GM19239 (cell line): Measurements from ENCODE around the gene METRNL.
A peak's percentile ranks its signal among the peaks of the same experiment; 100 is the strongest.
"Not testable (repeated sequence)": the region's sequence is repeated elsewhere in the genome, so short reads cannot be mapped to it uniquely, and the experiment has no call there.

ENCODE experiments used
- DNase-seq: peaks from one replicate; pipeline ENCODE4 v3.0.0; 2011; ENCODE audit warnings: low spot score; ENCODE audit not compliant: insufficient read length
- FAIRE-seq: peaks from 2 replicates; lab custom pipeline; 2011; peaks lifted over from hg19 to GRCh38; lab: Jason Lieb, UNC

METRNL gene, protein sequence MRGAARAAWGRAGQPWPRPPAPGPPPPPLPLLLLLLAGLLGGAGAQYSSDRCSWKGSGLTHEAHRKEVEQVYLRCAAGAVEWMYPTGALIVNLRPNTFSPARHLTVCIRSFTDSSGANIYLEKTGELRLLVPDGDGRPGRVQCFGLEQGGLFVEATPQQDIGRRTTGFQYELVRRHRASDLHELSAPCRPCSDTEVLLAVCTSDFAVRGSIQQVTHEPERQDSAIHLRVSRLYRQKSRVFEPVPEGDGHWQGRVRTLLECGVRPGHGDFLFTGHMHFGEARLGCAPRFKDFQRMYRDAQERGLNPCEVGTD

DNA sequence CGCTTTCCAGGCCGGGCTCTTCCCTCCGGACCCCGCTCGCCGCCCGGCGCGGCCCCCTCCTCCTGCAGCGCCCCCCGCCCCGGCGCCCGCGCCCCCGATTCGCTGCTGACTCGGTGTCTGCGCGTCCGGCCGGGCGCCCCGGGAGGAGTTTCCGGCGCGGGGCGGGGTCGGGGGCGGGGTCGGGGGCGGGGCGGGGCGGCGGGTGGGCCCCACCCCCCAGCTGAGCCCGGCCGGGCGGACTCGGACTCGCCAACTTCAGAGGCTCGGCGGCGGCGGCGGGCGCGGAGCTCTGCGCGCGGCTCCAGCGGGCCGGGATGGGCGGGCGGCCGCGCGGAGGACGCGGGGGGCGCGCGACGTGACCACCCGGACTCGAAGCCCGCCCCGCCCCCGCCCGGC lies at the start of gene METRNL:
TSS of gene METRNL (plus strand) at position 258 of the 396 bp plus-strand sequence. CDS start 207 bp downstream, outside the sequence.
- DNase-seq (peak; percentile 100), FAIRE-seq (no peak)

DNA sequence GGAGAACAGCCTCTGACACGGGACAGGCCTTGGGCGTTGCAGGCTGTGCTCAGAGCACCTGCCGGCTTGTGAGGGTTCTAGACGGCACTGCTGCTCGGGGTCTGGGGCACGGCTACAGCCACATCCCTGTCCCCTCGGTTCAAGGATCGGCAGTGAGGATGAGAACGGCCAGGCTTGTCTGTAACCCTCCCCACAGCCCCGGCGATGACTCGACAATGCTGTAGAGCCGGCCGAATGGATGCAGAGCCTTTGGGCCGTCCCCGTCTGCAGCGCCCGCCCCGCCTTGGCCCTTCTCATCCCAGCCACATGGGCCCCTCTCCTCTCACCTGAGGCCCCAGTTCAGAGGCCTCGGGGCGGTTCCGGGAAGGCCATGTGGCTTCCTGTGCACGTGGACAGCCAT lies 49.0 kb upstream of the METRNL start:
- DNase-seq (no peak), FAIRE-seq (no peak)

DNA sequence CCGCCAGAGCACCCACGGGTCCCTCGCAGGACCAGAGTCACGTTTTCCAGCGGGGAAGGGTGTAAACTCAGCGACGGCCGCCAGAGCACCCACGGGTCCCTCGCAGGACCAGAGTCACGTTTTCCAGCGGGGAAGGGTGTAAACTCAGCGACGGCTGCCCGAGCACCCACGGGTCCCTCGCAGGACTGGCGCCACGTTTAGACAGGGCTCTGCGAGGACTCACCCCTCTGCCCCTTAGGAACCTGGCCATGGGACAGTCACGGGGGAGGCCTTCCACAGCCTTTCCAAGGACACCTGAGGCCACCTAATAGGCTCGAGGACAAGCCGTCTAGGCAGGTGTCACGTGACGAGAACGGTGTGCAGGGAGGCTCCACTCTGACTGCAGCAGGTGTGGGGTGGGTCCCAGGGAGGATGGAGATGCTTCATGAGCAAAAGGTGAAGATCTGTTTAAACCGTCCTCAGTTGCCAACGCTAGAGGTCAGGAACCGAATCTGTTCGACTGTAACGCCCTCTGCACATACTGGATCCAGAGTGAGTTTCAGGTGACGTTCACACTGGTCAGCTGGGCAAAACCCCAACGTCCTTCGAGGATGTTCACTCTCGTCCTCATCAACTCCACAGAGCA lies 48.0 kb upstream of the METRNL start:
- DNase-seq = no peak

DNA sequence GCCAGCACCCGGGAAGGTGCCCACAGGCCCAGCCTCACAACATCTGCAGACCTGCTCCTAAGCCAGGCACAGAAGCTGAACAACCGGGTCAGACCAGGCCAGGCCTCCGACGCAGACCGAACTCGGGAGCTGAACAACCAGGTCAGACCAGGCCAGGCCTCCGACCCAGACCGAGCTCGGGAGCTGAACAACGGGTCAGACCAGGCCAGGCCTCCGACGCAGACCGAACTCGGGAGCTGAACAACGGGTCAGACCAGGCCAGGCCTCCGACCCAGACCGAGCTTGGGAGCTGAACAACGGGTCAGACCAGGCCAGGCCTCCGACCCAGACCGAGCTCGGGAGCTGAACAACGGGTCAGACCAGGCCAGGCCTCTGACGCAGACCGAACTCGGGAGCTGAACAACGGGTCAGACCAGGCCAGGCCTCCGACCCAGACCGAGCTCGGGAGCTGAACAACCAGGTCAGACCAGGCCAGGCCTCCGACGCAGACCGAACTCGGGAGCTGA lies 47.4 kb upstream of the METRNL start:
- not testable (repeated sequence) for FAIRE-seq

More for the DNA sequence above, 48.0 kb upstream of the METRNL start:
- no peak for FAIRE-seq

DNA sequence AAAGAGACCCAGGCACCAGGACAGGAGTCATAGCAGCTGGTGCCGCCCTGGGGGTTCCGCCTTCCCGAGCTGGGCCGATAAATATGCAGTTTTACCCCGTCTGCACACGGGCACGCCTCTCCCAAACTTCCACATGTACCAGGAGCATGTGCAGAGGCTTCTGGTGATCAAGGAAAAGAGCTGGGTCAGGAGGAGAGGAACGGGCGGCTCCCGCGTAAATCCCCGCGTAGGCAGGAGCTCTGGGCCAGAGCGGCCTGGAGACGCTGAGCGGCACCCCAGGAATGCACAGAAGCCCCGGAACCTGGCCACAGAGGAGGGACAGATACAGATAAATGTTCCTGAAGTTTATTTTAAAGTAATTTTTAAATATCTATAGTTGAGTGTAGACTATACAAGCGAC lies 46.6 kb upstream of the METRNL start:
- no peak for FAIRE-seq

More for the DNA sequence above, 47.4 kb upstream of the METRNL start:
- not testable (repeated sequence) for DNase-seq

DNA sequence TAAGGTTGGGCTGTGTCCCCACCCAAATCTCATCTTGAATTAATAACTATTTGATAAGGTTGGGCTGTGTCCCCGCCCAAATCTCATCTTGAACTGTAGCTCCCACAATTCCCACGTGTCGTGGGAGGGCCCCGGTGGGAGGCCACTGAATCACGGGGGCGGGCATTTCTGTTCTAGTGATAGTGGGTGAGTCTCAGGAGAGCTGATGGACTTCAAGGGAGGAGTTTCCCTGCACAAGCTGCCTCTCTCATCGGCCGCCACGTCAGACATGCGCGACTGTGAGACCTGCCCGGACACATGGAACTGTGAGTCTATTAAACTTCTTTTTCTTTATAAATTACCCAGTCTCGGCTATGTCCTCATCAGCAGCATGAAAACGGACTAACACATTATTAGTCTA lies 44.9 kb upstream of the METRNL start:
- FAIRE-seq (no peak), DNase-seq (no peak)

More for the DNA sequence above, 46.6 kb upstream of the METRNL start:
- DNase-seq = no peak

DNA sequence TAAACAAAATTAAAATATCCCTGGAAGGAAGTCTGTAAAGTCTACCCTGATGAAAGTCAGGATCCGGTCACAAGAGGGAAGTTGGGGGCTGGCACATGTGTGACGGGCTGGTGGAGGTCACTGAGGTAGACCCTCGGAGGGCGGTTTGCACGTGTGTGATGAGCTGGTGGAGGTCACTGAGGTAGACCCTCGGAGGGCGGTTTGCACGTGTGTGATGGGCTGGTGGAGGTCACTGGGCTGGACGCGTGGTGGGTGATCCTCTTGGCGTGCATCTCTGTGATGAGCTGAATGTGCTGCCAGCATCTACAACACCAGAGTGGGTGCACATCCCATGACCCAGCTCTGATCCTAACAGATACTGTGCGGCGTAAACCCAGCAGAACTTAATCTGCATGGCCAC lies 43.7 kb upstream of the METRNL start:
- no peak for DNase-seq
- FAIRE-seq = no peak

DNA sequence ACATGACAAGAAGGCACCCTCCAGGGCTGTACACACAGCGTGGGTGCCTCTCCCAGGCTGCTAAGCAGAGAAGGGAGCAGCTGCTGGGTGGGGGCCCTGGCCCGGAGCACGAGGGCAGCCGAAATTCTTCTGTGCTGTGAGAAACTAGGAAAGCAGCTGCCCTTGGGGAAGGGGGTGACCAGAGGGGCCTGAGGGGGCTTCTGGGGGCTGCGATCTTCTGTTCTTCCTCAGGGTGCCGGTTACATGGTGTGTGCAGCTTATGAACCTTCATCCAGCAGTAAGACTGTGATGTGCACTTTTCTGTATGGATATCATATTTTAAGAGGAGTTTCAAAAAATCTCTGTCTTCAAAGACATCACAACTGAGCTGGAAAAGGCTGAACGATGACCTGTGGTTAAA lies 43.2 kb upstream of the METRNL start:
- no peak for FAIRE-seq
- no peak for DNase-seq

DNA sequence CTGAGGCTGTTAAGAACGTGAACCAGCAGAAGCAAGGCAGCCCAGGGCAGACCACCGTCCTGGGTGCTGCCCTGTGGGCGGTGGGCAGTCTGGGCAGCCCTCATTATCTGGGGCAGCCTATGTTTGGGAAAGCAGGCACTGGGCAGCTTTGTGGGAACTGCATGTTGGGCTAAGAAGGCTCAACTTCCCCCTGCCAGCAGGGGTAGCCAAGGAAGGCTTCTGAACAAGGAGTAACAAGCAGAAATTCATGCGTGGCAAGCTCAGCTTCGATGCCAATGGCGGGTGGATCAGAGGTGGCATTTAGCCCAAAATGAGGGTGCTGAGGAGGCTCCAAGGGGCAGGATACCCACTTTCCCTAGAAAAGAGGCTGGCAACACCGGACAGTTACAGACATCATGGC lies 42.7 kb upstream of the METRNL start:
- FAIRE-seq (no peak), DNase-seq (no peak)

DNA sequence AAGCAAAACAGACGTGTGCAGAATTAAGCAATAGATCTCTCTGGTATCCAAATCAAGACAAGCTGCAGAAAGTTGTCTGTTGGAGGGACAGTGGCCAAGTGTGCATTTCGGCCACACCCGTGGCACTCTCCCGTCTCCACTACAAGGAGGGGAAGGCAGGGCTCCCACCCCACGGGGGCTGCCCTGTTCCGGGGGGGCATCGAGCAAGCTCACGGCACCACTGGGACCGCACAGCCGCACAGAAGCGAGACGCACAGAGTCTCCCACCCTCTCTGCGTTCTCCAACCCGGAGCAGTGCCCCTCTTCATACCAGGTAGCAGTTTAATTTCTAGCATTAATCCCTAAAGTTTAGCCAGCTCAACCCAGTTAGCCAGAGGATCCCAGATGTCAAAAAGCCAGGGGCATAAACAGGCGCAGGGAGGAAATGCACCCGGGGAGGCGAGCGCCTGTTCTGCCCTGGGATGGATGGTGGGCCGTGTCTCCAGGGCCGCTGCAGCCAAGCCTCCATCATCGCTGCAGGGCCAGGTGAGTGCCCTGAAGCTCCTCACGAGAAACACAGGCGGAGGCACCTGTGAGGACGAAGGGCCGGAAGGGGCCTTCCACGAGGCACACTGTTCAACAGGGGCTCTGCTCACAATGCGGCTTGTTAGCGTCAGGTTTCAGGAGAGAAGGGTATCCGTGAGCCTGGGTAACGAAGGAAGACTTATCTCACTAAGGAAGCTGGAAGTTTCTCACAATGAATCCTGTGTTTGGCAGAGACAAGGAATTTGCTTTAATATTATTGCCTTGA lies 42.1 kb upstream of the METRNL start:
- no peak for DNase-seq
- no peak for FAIRE-seq

DNA sequence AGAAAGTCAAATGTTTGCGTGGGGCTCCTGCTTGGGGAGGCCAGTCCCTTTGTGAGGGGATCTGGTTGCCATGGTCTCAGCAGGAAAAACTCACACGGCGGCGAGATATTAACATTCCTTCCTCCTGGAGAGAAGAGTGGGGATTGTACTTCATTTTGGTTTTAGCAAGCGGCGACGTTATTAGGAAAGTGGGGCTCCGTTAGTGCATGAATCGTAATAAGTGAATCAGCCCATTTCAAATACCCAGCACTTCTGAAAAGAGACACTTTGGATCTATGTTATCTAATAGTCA lies 41.6 kb upstream of the METRNL start:
- FAIRE-seq (no peak), DNase-seq (no peak)

DNA sequence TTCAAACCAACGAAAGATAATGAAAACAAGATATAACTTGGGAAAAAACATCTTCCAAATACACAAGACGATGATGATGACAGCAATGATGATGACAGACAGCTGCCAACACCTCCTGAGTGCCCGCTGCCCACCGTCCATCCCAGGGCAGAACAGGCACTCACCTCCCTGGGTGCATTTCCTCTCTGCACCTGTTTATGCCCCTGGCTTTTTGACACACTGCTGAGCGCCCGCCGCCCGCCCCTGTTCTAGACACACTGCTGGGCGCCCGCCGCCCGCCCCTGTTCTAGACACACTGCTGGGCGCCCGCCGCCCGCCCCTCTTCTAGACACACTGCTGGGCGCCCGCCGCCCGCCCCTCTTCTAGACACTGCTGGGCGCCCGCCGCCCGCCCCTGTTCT lies 40.4 kb upstream of the METRNL start:
- FAIRE-seq = not testable (repeated sequence)

DNA sequence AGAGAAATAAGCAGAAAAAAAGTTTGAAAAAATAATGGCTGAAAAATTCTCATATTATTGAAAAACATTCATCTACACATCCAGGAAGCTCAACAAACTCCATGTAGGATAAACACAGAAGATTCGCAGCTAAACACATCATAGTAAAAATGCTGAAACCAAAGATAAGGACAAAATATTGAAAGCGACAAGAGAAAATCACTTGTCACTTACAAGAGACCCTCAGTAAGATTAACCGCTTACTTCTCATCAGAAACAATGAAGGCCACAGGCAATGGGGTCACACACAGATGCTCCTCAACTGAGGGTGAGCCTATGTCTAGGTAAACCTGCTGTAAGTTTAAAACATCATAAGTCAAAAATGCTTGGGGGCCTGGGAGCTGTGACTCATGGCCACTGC lies 38.1 kb upstream of the METRNL start:
- FAIRE-seq (no peak), DNase-seq (no peak)

More for the DNA sequence above, 40.4 kb upstream of the METRNL start:
- DNase-seq = not testable (repeated sequence)

DNA sequence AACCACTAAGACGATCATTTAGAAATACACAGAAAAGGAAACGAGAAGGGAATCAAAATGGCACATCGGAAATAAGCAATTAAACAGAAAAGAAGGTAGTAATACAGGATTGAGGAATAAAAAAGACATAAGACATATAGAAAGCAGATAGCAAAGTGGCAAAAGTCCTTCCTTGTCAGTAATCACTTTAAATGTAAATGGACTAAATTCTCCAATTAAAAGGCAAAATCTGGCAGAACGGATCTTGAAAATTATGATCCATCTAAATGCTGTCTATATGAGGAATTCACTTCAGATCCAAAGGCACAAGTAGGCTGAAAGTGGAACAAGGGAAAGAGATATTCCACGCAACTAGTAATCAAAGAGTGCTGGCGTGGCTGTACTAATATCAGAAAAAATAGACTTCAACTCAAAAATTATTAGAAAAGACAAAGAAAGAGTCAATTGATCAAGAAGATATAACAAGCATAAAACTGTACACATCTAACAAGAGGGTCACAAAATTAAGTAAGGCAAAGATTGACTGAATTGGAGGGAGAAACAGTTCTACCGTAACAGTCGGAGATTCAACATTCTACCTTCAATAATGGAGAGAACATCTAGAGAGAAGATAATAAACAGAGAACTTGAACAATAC lies 36.8 kb upstream of the METRNL start:
- DNase-seq = no peak
- FAIRE-seq = no peak

DNA sequence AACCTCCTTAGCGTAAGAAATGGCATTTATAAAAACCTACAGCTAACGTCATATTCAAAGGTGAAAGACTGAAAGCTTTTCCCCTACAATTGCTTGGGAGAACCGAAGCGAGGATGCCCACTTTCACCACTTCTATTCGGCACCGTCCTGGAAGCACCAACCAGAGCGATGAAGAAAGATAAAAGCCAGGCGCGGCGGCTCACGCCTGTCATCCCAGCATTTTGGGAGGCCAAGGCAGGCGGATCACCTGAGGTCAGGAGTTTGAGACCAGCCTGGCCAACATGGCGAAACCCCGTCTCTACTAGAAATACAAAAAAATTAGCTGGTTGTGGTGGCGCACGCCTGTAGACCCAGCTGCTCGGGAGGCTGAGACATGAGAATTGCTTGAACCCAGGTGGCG lies 34.9 kb upstream of the METRNL start:
- DNase-seq, FAIRE-seq: not testable (repeated sequence)

DNA sequence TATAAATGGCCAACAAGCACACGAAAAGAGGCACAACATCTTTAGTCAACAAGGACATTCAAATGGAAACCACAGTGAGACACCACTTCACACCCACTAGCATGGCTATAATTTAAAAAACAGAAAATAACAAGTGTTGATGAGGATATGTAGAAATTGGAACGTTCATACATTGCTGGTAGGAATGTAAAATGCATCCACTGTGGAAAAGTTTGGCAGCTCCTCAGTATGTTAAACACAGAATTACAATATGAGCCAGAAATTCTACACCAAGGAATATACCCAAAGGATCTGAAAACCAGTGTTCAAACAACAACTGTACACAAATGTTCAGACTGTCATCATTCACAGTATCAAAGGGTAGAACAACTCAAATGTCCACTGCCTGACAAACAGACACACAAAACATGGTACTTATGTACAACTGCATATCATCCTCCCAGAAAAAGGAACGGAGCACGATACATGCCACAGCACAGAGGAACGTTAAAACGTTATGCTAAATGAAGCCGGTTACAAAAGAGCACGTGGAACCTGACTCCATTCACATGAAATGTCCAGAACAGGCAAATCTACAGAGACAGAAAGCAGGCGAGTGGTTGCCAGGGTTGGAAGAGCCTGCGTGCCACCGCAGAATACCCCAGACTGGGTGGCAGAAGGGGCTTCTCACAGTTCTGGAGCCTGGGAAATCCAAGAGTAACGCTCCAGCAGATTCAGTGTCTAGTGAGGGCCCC lies 32.8 kb upstream of the METRNL start:
- no peak for FAIRE-seq
- no peak for DNase-seq

DNA sequence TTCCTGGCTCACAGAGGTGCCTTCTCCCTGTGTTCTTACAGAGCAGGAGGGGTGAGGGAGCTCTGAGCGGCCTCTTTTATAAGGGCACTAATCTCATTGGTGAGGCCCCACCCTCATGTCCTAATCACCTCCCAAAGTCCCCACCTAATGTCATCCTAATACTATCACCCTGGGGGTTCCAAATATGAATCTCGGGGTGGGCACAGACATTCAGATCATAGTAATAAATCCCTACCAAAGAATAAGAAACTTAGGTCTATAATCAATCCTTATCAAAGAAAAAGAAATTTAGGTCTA lies 32.3 kb upstream of the METRNL start:
- FAIRE-seq = no peak
- DNase-seq = no peak

DNA sequence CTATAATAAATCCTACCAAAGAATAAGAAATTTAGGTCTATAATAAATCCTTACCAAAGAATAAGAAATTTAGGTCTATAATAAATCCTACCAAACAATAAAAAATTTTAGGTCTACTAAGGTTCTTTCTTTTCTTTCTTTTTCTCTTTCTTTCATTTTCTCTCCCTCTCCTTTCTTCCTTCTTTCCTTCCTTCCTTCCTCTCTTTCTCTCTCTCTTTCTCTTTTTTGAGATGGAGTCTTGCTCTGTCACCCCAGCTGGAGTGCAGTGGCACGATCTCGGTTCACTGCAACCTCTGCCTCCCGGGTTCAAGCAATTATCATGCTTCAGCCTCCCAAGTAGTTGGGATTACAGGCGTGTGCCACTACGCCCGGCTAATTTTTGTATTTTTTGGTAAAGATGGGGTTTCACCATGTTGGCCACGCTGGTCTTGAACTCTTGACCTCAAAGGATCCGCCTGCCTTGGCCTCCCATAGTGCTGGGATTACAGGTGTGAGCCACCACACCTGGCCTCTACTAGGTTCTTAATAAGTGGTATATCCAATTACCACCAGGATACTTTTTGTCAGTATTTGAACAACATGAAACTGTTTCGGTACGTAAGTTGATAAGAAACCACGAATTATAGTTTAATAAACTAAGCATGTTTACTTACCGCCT lies 31.5 kb upstream of the METRNL start:
- DNase-seq, FAIRE-seq: not testable (repeated sequence)

DNA sequence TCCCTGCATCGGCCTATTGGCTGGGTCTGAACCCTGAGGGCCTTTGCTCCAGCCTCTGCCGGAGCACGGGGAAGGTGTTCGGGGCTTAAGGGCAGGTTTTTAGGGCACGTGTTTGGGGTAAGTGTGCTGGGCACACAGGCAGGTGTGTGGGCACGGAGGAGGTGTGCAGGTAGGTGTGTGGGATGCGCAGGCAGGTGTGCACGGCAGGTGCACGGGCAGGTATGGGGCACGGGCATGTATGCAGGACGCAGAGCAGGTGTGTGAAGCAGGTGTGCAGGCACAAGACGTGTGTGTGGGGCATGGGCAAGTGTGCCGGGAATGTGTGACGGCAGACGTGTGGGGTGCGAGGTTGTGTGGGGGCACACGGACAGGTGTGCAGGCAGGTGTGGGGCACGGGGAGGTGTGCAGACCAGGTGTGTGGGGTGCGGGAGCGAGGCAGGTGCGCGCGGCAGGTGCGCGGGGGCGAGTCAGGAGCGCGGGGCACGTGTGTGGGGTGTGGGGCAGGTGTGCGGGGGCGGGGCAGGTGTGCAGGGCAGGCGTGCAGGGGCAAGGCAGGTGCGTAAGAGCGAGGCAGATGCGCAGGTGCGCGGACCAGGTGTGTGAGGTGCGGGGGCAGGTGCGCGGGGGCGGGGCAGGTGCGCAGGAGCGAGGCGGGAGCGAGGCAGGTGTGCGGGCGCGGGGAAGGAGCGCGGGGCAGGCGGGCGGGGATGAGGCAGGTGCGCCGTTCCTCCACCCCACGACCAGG lies 28.6 kb upstream of the METRNL start:
- FAIRE-seq (no peak), DNase-seq (no peak)
